ENCODE measurements around the gene CCDC40.
"Not testable (repeated sequence)": the region's sequence is repeated elsewhere in the genome, so short reads cannot be mapped to it uniquely, and the experiment has no call there.

The CCDC40 gene

GRCh38 chr17:80035937-80036714 is at the start of gene CCDC40:
CCDC40 (plus strand) TSS chr17:80036642; CDS start chr17:80036663, 21 bp downstream.
- peak; percentile 31 to 62 (median 37) for DNase-seq (ENCODE audit: low read depth in 2 of 3, low spot score in 1 of 3)

- DNase-seq (ENCODE audit: low read depth in 2 of 3, low spot score in 1 of 3) = no peak
Measured at GRCh38 chr17:79987187-79987934, 49.1 kb upstream of the CCDC40 start.

DNA sequence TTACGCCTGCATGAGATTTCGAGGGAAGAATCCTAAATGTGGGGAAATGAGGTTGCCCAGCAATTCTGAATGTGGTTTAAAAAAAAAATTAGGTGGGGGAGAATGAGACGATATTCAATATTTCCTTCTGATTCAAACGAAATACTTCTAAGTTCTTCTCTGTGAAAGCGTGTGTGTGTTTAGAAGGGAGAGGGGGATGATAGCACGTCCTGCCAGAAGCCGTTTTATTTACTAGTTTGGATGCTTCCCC is 48.6 kb upstream of the CCDC40 start:
- DNase-seq (ENCODE audit: low read depth in 2 of 3, low spot score in 1 of 3) = no peak

GRCh38 chr17:79988185-79988971 is 48.1 kb upstream of the CCDC40 start:
- no peak for DNase-seq (ENCODE audit: low read depth in 2 of 3, low spot score in 1 of 3)

- DNase-seq (ENCODE audit: low read depth in 2 of 3, low spot score in 1 of 3) = no peak
Measured at GRCh38 chr17:79989106-79989835, 47.2 kb upstream of the CCDC40 start.

DNA sequence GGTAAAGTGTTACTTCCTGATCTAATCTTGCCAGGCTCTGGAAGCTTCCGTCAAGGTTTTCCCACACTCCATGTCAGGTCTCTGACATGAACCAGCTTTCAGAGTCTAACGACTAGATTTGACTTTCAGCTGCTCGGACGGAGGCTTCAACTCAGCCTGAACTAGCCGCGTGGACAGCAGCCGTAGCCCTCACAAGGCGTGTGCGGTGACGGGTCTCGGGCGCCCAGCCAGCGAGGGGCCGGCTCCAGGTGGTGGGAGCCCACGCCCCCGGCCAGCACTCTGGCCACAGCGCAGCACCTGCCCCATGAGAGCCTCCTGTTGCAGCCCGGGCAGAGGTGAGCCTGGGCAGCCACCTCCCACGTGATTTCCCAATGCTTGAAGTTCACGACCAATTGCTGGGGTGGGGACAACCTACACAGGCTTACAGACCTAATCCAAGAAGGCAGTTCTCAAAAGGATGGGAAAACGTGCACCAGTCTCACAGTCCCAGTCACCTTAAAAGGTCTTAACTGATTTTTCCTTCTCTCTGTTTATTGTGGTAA is 46.3 kb upstream of the CCDC40 start:
- no peak for DNase-seq (ENCODE audit: low read depth in 2 of 3, low spot score in 1 of 3)

DNA sequence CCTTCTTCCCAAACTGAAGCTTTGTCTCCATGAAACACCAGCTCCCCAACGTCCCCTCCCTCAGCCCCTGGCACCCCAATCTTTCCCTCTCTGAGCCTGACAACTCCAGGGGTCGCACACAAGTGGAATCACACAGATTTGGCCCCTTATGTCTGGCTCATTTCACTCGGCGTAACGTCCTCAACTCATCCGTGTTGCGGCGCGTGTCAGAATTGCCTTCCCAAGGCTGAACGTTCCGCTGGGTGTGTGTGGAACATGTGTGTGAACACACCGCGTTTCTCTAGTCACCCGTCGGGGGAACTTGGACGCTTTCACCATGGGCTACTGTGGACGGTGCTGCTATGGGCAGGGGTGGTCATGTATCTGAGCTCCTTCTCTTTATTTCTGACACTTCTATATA is 45.7 kb upstream of the CCDC40 start:
- DNase-seq (ENCODE audit: low read depth in 2 of 3, low spot score in 1 of 3) = no peak

- peak; percentile 75 to 78 (median 75) for DNase-seq (ENCODE audit: low read depth in 2 of 3, low spot score in 1 of 3)
Measured at GRCh38 chr17:79991140-79991923, 45.1 kb upstream of the CCDC40 start.

- no peak for DNase-seq (ENCODE audit: low read depth in 2 of 3, low spot score in 1 of 3)
Measured at GRCh38 chr17:79991924-79992648, 44.4 kb upstream of the CCDC40 start.

- DNase-seq (ENCODE audit: low read depth in 2 of 3, low spot score in 1 of 3) = no peak
Measured at GRCh38 chr17:79992649-79993389, 43.6 kb upstream of the CCDC40 start.

GRCh38 chr17:79993390-79994227 is 42.8 kb upstream of the CCDC40 start:
- peak in 2 of 3 donors; percentile 49 to 64 for DNase-seq (ENCODE audit: low read depth in 2 of 3, low spot score in 1 of 3)

DNA sequence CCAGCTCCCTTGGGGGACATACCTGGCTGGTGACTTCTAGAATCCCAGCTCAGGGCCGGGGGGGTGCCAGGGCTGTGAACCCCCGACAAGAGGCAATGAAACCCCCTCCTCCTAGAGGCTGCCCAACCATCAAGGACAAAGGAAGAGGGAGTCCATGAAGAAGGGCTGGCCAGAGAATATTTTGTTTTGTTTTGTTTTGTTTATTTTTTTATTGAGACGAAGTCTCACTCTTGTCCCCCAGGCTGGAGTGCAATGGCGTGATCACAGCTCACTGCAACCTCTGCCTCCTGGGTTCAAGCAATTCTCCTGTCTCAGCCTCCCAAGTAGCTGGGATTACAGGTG is 42.2 kb upstream of the CCDC40 start:
- DNase-seq (ENCODE audit: low read depth in 2 of 3, low spot score in 1 of 3) = not testable (repeated sequence)

DNA sequence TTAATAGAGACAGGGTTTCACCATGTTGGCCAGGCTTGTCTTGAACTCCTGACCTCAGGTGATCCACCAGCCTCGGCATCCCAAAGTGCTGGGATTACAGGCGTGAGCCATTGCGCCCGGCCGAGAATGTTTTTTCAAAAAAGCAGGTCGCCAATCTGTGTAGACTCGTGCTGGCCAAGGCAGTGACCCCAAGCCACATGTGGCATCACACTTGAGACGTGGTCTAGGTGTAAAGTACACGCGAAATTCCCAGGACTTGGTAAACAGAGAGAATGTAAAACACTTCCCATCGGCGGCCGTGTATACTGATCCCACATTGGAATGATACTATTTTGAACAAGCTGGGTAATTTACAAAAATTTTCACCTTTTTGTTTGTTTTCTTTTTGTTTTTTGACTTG is 41.8 kb upstream of the CCDC40 start:
- no peak for DNase-seq (ENCODE audit: low read depth in 2 of 3, low spot score in 1 of 3)

GRCh38 chr17:79995696-79996095 is 40.7 kb upstream of the CCDC40 start:
- no peak for DNase-seq (ENCODE audit: low read depth in 2 of 3, low spot score in 1 of 3)

DNA sequence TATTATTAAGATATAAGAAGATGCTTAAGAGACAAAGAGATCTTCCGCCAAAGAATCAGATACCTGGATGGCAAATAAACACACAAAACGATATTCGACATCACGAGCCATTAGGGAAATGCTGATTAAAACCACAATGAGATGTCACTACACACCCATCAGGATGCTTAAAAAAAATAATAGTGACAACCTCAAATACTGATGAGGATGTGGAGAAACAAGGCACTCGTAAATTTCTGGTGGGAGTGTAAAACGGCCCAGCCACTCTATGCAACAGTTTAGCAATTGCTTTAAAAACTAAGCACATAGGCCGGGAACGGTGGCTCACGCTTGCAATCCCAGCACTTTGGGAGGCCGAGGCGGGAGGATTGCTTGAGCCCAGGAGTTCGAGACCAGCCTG is 40.2 kb upstream of the CCDC40 start:
- no peak for DNase-seq (ENCODE audit: low read depth in 2 of 3, low spot score in 1 of 3)

DNA sequence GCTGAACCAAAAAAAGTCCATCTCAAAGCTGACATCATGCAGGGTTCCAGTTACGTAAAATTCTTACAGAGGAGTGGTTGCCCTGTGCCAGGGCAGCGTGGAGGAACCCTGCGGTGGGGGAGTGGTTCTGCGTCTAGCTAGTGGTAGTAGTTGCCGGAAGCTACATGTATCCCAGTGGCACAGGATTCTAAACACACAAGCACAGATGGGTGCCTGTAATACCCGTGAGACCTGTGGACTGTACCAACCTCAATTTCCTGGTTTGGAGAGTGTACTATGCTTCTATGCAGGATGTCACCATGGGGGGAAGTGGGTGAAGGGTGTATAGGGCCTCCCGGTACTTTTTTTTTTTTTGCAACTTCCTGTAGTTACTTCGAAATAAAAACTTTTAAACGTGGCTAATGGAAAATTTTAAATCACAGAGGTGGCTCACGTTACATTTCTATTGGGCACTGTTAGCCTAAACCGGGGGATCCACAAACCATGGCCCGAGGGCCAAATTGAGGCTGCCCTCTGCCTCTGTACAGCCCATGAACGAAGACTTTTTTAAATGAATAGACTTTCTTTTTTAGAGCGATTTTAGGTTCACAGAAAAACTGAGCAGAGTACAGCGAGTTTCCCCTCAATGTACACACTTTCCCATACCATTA is 39.3 kb upstream of the CCDC40 start:
- peak; percentile 44 to 69 (median 58) for DNase-seq (ENCODE audit: low read depth in 2 of 3, low spot score in 1 of 3)

- no peak for DNase-seq (ENCODE audit: low read depth in 2 of 3, low spot score in 1 of 3)
Measured at GRCh38 chr17:80000136-80000535, 36.3 kb upstream of the CCDC40 start.
